AG10803 (cell line): Measurements from ENCODE around the gene VIPAS39.

Experiments
- DNase-seq: peaks from one replicate; pipeline ENCODE4 v3.0.0; 2010; ENCODE audit warnings: low read depth
- H3K4me3 ChIP-seq: 2 replicates; pipeline ENCODE4 v1.5.1; 2011; ENCODE audit warnings: mild to moderate bottlenecking, low read length, control low read depth
- TF ChIP-seq, protein P1 (sequence below): conservative IDR thresholded peaks from 2 replicates; pipeline ENCODE4 v1.5.1; 2011; ENCODE audit warnings: mild to moderate bottlenecking, low read length, control low read depth, inconsistent platforms

The VIPAS39 gene

DNA sequence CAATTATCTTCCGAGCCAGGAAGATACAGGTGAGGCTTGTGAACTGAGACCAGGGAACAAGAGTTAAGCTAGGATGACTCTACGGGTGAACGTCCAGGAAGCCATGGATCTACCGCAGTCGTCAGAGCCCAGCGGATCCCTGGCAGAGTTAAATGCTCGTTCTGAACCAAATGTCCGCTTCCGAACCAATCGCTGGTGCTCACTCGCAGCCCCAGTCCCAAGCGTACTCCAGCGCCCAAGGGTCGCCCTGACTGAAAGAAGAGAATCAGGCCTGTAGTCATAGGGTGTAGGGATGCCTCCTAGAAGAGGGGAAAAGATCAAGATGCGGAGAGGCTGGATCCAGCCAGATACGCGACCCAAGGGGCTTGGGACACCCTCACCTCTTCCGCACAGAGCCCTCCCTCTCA is 283 bp downstream of the VIPAS39 start:
- TF ChIP-seq, protein P1, sequence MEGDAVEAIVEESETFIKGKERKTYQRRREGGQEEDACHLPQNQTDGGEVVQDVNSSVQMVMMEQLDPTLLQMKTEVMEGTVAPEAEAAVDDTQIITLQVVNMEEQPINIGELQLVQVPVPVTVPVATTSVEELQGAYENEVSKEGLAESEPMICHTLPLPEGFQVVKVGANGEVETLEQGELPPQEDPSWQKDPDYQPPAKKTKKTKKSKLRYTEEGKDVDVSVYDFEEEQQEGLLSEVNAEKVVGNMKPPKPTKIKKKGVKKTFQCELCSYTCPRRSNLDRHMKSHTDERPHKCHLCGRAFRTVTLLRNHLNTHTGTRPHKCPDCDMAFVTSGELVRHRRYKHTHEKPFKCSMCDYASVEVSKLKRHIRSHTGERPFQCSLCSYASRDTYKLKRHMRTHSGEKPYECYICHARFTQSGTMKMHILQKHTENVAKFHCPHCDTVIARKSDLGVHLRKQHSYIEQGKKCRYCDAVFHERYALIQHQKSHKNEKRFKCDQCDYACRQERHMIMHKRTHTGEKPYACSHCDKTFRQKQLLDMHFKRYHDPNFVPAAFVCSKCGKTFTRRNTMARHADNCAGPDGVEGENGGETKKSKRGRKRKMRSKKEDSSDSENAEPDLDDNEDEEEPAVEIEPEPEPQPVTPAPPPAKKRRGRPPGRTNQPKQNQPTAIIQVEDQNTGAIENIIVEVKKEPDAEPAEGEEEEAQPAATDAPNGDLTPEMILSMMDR: no peak; the same call in 1 of the 2 replicates
- DNase-seq: peak; percentile 29
- H3K4me3 ChIP-seq: peak overlapping the region; percentile 90

DNA sequence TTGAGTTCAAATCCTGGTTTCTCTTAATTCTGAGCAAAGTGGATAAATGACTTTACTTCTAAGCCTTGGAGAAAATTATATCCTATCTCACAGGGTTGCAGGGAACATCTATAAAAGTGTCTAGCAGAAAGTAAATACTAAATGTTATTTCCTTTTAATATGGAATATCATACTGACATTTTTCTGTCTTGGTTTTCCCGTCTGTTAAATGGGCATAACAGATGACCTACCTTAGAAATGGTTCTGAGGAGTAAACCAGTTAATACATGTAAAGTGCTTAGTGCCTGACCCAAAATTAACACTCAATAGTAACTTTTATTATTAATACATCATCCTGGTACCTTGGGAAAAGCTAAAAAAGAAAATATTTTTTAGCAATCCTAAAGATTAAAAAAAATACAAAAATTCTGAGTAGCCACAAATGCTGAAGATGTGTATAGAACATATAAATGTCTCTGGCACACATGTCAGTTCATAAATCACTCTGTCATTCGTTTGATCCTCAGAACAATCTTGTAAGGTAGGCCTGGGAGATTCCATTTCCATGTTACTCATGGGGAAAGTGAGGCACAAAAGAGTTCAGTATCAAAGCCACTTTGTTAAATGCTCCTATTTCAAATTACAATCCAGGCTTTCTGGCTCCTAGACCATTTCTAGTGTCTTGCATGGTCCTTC is 1.3 kb downstream of the VIPAS39 start:
- TF ChIP-seq, protein P1: no peak
- no peak for DNase-seq
- peak overlapping the region; percentile 90 for H3K4me3 ChIP-seq

DNA sequence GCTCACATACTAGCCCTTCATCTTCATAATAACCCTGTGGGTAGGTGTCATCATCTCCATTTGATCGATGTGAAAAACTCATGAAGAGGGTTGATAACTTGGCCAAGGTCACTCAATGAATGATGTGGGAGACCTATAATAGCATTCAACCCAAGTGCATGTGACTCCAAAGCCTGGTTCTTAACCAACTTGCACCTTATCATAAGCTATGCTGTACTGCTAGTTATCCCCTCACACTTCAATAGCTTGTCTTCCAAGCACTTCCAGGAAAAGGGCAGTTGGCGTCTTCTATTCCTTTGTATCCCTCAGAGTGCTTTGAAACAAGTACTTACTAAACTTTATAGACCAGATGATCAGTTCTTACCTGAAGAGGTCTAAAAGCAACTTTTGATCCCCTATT is 15.2 kb downstream of the VIPAS39 start:
- TF ChIP-seq, protein P1: no peak
- H3K4me3 ChIP-seq: no peak overlapping the region
- DNase-seq: no peak

DNA sequence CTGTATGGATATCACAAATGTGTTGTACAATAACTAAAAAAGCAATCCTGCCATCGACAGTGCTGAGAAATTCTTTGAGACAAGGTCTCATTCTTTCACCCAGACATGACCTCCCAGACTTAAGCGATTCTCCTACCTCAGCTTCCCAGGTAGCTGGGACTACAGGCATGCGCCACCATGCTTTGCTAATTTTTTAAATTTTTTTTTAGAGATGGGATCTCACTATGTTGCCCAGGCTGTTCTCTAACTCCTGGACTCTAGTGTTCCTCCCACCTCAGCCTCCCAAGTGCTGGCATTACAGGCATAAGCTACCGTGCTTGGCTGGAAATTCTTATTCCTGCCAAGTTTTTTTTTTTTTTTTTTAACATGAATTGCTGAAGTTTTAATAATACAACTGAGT is 17.5 kb downstream of the VIPAS39 start:
- no peak overlapping the region for H3K4me3 ChIP-seq
- DNase-seq: no peak
- TF ChIP-seq, protein P1: no peak

DNA sequence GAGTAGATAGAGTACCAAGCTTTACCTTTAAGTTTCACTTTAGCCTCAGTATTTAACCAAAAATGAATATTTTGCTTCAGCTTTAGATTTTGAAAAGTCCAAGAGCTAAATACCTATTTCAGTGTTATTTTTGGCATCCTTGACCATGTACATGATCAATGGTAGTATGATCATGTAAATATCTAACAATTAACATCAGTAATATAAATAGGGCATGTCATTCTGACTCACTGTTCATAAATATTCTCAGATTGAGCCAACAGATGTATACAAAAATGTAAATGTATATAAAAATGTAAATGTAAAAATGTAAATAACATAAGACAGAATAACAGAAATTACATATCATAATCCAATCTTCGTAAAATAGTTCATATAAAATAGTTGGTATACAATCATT is 18.8 kb downstream of the VIPAS39 start:
- DNase-seq: no peak
- TF ChIP-seq, protein P1: no peak
- no peak overlapping the region for H3K4me3 ChIP-seq

DNA sequence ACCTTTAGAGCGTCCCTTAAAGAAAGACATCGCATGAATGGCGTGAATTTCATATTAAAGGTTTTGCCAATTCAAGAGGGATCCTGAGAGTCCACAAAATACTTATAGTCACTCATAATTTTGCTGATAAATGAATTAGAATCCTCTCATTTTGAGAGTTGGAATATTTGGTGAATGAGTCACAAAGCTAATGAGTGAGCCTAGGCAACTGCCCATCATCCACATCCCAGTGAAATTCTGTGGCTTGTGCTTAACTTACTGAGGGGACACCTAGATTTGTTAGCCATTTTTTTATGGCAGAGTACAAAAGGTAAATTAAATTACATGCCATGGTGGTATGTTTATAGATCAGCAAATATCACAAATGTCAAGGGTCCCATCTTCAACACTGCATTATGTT is 21.4 kb downstream of the VIPAS39 start:
- TF ChIP-seq, protein P1: no peak
- DNase-seq: no peak
- no peak overlapping the region for H3K4me3 ChIP-seq

DNA sequence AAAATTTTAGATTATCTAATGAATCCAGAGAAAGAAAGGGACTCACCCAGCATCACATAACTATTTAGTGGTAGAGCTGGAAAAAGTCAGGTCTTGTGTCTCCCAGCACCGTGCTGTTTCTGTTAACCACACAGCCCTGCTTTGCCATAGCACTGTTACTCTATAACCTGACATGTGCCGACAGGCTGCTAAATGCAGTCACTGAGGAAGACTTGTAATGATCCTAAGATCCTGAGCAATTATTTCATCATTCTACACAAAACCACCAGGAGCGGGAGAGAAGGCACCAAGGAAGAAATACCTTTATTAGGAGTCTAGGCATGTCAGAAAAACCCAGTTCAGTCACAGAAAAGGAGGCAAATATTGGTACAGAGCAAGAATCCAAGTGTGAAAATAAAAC is 31.0 kb downstream of the VIPAS39 start:
- no peak overlapping the region for H3K4me3 ChIP-seq
- TF ChIP-seq, protein P1: no peak

More for the DNA sequence above, 31.0 kb downstream of the VIPAS39 start:
- DNase-seq: no peak
